Cerebellar cortex (tissue), 1 donor: ENCODE results near the gene ZNF84.

ENCODE experiments used
- DNase-seq: peaks from one replicate; pipeline ENCODE4 v3.0.0-alpha.2; 2015; ENCODE audit warnings: low spot score

Gene ZNF84

GRCh38 chr12:133037207-133038005 lies at the start of gene ZNF84:
TSS of gene ZNF84 (plus strand) at chr12:133037509. CDS start at chr12:133041468, 3,959 bp downstream.
- peak; percentile 97 for DNase-seq

- DNase-seq: no peak
Measured at GRCh38 chr12:132998741-132999140, 38.6 kb upstream of the ZNF84 start.

- DNase-seq: no peak
Measured at GRCh38 chr12:133010657-133011297, 26.5 kb upstream of the ZNF84 start.

GRCh38 chr12:133023566-133023965 lies 13.7 kb upstream of the ZNF84 start:
- DNase-seq: no peak

- DNase-seq: no peak
Measured at GRCh38 chr12:133026996-133027395, 10.3 kb upstream of the ZNF84 start.

- DNase-seq: no peak
Measured at GRCh38 chr12:133038118-133038709, 905 bp downstream of the ZNF84 start.

GRCh38 chr12:133046698-133047097 lies 9.4 kb downstream of the ZNF84 start:
- DNase-seq: no peak

- DNase-seq: no peak
Measured at GRCh38 chr12:133057446-133057845, 20.1 kb downstream of the ZNF84 start.

- peak; percentile 3 for DNase-seq
Measured at GRCh38 chr12:133058203-133059113, 21.1 kb downstream of the ZNF84 start.

- no peak for DNase-seq
Measured at GRCh38 chr12:133061954-133062353, 24.6 kb downstream of the ZNF84 start.

- DNase-seq: no peak
Measured at GRCh38 chr12:133063556-133063955, 26.2 kb downstream of the ZNF84 start.

- DNase-seq: no peak
Measured at GRCh38 chr12:133073836-133074235, 36.5 kb downstream of the ZNF84 start.

GRCh38 chr12:133080026-133080367 lies 42.7 kb downstream of the ZNF84 start:
- DNase-seq: peak; percentile 99

- peak; percentile 98 for DNase-seq
Measured at GRCh38 chr12:133080368-133081158, 43.3 kb downstream of the ZNF84 start, which contains the start of gene ZNF140. TSS of gene ZNF140 (plus strand) at chr12:133080923. CDS start at chr12:133081321, 398 bp downstream.

GRCh38 chr12:133081159-133081780 lies 44.0 kb downstream of the ZNF84 start:
- DNase-seq: no peak

- no peak for DNase-seq
Measured at GRCh38 chr12:133083345-133083744, 46.0 kb downstream of the ZNF84 start.

- no peak for DNase-seq
Measured at GRCh38 chr12:133105620-133106019, 68.3 kb downstream of the ZNF84 start.

GRCh38 chr12:133106253-133106652 lies 68.9 kb downstream of the ZNF84 start:
- DNase-seq: no peak

GRCh38 chr12:133107121-133107520 lies 69.8 kb downstream of the ZNF84 start:
- no peak for DNase-seq

GRCh38 chr12:133108150-133108549 lies 70.8 kb downstream of the ZNF84 start:
- DNase-seq: no peak
